ENCODE data around the gene GSX1. TPM values are rescaled to one million over a fixed set of nuclear protein-coding genes. Genes with fewer than 3 reads are reported as not detected.

Gene GSX1
- total and polyA plus RNA-seq, 2 of the 4 experiments (the other 2 are of a cell fraction): not detected

DNA sequence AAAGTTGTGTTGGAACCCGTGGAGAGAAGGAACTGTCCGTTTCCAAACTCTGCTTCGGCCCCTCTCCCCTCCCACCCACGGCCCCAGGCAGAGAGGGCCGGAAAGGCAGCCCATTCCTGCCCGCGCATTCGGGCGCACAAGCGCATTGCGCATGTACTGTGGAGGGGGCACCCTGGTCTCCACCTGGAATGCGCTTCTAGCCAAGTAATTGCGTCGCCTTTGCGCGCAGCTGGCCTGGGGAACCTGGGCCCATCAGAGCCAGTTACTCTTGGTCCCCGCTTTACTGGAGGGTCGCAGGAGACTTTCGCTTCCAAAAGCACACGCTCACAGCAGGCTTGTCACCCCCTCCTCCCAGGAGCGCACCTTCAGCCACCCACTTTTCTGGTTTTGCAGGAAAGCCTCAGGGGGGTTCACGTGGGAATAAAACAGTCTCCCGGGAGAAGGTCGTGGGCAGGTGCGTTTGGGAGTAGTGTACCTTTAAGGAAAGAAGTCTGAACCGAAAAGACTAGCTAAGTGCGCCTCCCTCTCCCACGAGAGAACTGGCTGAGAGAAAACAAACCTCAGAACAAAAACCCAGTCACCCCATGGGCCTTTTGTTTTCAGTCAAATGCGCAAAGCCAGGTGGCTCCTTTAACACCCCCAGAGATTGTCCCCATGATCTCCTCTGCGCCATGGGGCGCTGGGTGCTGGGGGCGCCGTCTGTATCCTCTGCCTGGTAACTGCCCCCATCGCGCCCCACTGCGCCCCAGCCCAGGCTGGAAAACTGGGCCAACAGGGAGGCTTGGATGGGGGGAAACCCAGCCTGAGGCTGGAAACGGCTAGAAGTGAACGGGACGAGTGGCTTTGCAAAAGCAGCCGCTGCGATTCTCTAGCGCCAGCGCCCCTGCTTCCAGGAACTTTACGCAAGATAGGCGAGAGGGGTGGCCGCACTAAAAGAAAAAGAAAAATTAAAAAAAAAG is 28.5 kb downstream of the GSX1 start:
- POLR2A ChIA-PET (ENCODE audit: unreplicated experiment): no interaction called here
- Histone ChIP-seq H3K23ac (ENCODE audit: low read depth, low read length) (no peak overlapping the region), H2AK5ac (ENCODE audit: low read depth, low read length) (no peak overlapping the region), H3K4me1 (ENCODE audit: control insufficient read depth, insufficient read depth, low read length) (no peaks in the 10 kb centered on the region), H2BK20ac (ENCODE audit: low read depth, low read length) (no peak overlapping the region), H4K20me1 (ENCODE audit: insufficient read depth, low read length) (no peaks in the 10 kb centered on the region), H3K27me3 (ENCODE audit: control insufficient read depth, insufficient read depth, low read length) (peaks cover 40% of the 10 kb centered on the region), H3K79me1 (ENCODE audit: low read depth in 1 of 2, low read length in 2 of 2) (no peaks in the 10 kb centered on the region), H3K18ac (ENCODE audit: low read depth, low read length) (no peak overlapping the region), H4K8ac (ENCODE audit: low read depth in 2 of 2, low read length in 2 of 2) (no peak overlapping the region), H3K9me1 (ENCODE audit: insufficient read depth, low read length) (no peaks in the 10 kb centered on the region), H2BK5ac (ENCODE audit: low read depth, low read length, poor library complexity, severe bottlenecking) (no peak overlapping the region), H3K4me2 (ENCODE audit: low read depth, low read length) (no peak overlapping the region), H3K4me3 (ENCODE audit: insufficient read depth, low read depth, low read length) (no peak overlapping the region), H3K56ac (ENCODE audit: extremely low read depth, insufficient read depth, low read length) (no peak overlapping the region), H3K9me3 (ENCODE audit: control insufficient read depth, insufficient read depth, low read length) (no peaks in the 10 kb centered on the region), H3K4ac (ENCODE audit: low read depth, low read length) (no peak overlapping the region), H2AFZ (replicated peaks; ENCODE audit: low read length, poor library complexity) (no peak overlapping the region), H2BK120ac (ENCODE audit: low read depth, low read length) (no peak overlapping the region), H4K91ac (ENCODE audit: insufficient read depth, low read depth, low read length) (no peak overlapping the region), H2BK15ac (ENCODE audit: low read depth, low read length) (no peak overlapping the region), H3K27ac (ENCODE audit: insufficient read depth, low read length) (no peak overlapping the region), H4K5ac (ENCODE audit: low read depth, low read length) (no peak overlapping the region), H3K36me3 (ENCODE audit: control insufficient read depth, insufficient read depth, low read length) (no peaks in the 10 kb centered on the region), H3K9ac (ENCODE audit: low read depth, low read length) (no peak overlapping the region), H2AK9ac (replicated peaks; ENCODE audit: low read depth, low read length, poor library complexity) (no peak overlapping the region), H3K14ac (replicated peaks; ENCODE audit: low read depth, low read length) (no peak overlapping the region)
- dilution Hi-C loops (cut with HindIII; ENCODE audit: low sequenced_read_pairs, unreplicated experiment) (no loop called here), intact Hi-C loops (cut with micrococcal nuclease) (loop anchor here (10.0 kb wide), 1 partner anchor 836 kb away; no protein-coding TSS in a partner anchor), in situ Hi-C loops (cut with MboI; ENCODE audit: low sequenced_read_pairs) (no loop called here)
- ATAC-seq (ENCODE audit: low read depth) (no peak), DNase-seq (no peak)
- WGBS, 2 experiments (ENCODE audit: extremely low coverage in 2 of 2, insufficient read length in 1 of 2): 3% methylated on average over 11 of the region's 46 CpGs; no CpG with 5 or more reads in 1 of the 2 experiments
- TF ChIP-seq RFX5 (IDR thresholded peaks at IDR 0.05; ENCODE audit: low read depth, low read length): no peak
- TF ChIP-seq, protein P1, sequence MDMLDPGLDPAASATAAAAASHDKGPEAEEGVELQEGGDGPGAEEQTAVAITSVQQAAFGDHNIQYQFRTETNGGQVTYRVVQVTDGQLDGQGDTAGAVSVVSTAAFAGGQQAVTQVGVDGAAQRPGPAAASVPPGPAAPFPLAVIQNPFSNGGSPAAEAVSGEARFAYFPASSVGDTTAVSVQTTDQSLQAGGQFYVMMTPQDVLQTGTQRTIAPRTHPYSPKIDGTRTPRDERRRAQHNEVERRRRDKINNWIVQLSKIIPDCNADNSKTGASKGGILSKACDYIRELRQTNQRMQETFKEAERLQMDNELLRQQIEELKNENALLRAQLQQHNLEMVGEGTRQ (IDR thresholded peaks at IDR 0.05; ENCODE audit: low read depth, low read length): no peak
- no peak for TF ChIP-seq POLR2A (IDR thresholded peaks at IDR 0.05; ENCODE audit: low read depth, low read length)
- CTCF ChIA-PET: no interaction called here
- BruUV-seq (replicated peaks): no TSS peak

Data from IMR-90 (cell line).